ENCODE measurements around the gene SEC22C.

DNA sequence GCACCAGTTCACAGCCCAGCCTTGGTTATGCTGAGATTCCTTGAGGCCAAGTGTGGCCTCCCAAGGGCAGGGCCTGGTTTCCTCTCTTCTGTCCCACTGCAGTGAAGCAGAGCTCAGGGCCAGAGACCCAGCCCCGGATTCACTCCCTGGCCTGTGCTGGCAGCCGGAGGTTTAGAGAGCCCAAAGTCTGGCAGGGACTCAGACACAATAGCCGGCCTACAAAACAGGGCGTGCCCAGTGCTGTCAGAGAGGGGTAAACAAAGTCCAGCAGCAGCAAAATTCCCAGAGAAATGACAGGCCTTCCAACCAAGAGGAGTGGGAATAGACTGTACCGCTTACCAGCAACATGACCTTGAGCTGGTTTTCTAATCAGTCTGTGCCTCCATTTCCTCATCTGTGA lies 65.3 kb downstream of the SEC22C start:
- TF ChIP-seq CTCF (optimal IDR thresholded peaks at IDR 0.05 in 1 of 3, IDR thresholded peaks at IDR 0.05 in 1 of 3, conservative IDR thresholded peaks at IDR 0.05 in 1 of 3; ENCODE audit: extremely low read depth in 1 of 3, insufficient read depth in 2 of 3, low read length in 3 of 3): no peak
- no peak for TF ChIP-seq EZH2 (IDR thresholded peaks at IDR 0.05; ENCODE audit: low read length)

Measured in keratinocyte (primary cell).